HCT116 (cell line): ENCODE measurements around the gene SRGAP3. TPM values are rescaled to one million over a fixed set of nuclear protein-coding genes. Genes with fewer than 3 reads are reported as not detected.

Experiments used
- ATAC-seq: fragments of 200-7000 bp; cut with Tn5 transposase; 2 replicates; pipeline ENCODE4 v1.9.1; 2020; ENCODE audit warnings: mild to moderate bottlenecking, moderate library complexity
- BruUV-seq: library from RNA; stranded (reverse); fragments of 400-500 nt; replicated peaks from 2 replicates; lab custom pipeline; 2021; lab: Mats Ljungman, UMichigan
- CTCF ChIA-PET: fragments of 300-600 bp; sonication (Branson Sonifier 250); formaldehyde crosslinking; loops from one replicate; lab custom pipeline; 2021; ENCODE audit warnings: antibody characterized with exemption; lab: Charles Lee
- POLR2A ChIA-PET: fragments of 300-600, 350-600 bp; sonication (Branson Sonifier 250); formaldehyde crosslinking; loops from one replicate; lab custom pipeline; 2021; ENCODE audit warnings: antibody characterized with exemption; lab: Charles Lee
- RAD21 ChIA-PET, 2 experiments: fragments of 300-600 bp; sonication (Branson Sonifier 250); formaldehyde crosslinking; loops; one replicate each; lab custom pipeline; 2023; ENCODE audit warnings: low total read pairs in 2 of 2; ENCODE audit not compliant: uncharacterized antibody in 2 of 2, unreplicated experiment in 2 of 2, low non-redundant PET in 1 of 2; lab: Charles Lee
- DNase-seq: peaks from one replicate; pipeline ENCODE4 v3.0.0-alpha.2; 2010; ENCODE audit warnings: low read depth, low spot score
- H2AFZ ChIP-seq: fragments of 200-600 bp; shearing (Covaris generic), sonication (generic); 2 replicates; pipeline ENCODE4 v1.6.1; 2017; ENCODE audit warnings: low read depth, mixed run types, mixed read lengths, antibody characterized with exemption, low read length; ENCODE audit not compliant: poor library complexity, severe bottlenecking
- H3K27ac ChIP-seq: 2 replicates; pipeline ENCODE4 v1.5.1; 2012; ENCODE audit warnings: low read depth, low read length
- H3K27me3 ChIP-seq: fragments of 200-600 bp; sonication (generic); 2 replicates; pipeline ENCODE4 v1.6.1; 2016; ENCODE audit warnings: mixed run types, low read length, mixed read lengths; ENCODE audit not compliant: insufficient read depth
- H3K36me3 ChIP-seq, 2 experiments: fragments of 200-500 bp in 1 of 2; fragments of 200-600 bp in 1 of 2; sonication (Bioruptor generic) in 1 of 2; sonication (generic) in 1 of 2; 2 replicates each; pipeline versions ENCODE4 v1.5.1 to v1.6.1; 2014 to 2016; ENCODE audit warnings: low read length in 2 of 2, inconsistent platforms in 1 of 2, mixed read lengths in 1 of 2, mixed run types in 1 of 2; ENCODE audit not compliant: insufficient read depth in 2 of 2, control insufficient read depth in 1 of 2
- H3K4me1 ChIP-seq, 2 experiments: fragments of 200-600 bp in 1 of 2; sonication (generic) in 1 of 2; 2 replicates each; pipeline versions ENCODE4 v1.5.1 to v1.6.1; 2012 to 2017; ENCODE audit warnings: low read length in 2 of 2, inconsistent platforms in 1 of 2, mild to moderate bottlenecking in 1 of 2, mixed read lengths in 1 of 2, mixed run types in 1 of 2, moderate library complexity in 1 of 2; ENCODE audit not compliant: insufficient read depth in 2 of 2, control insufficient read depth in 1 of 2
- H3K4me2 ChIP-seq: fragments of 200-600 bp; sonication (generic); 2 replicates; pipeline ENCODE4 v1.6.1; 2017; ENCODE audit warnings: mixed run types, low read length, mixed read lengths
- H3K4me3 ChIP-seq, 2 experiments: fragments of 200-600 bp in 1 of 2; sonication (generic) in 1 of 2; replicated peaks in 1 of 2; 2 replicates each; pipeline ENCODE4 v1.5.1; 2011 to 2016; ENCODE audit warnings: low read length in 2 of 2, control low read depth in 1 of 2, low read depth in 1 of 2, mild to moderate bottlenecking in 1 of 2, mixed read lengths in 1 of 2, mixed run types in 1 of 2
- H3K79me2 ChIP-seq: fragments of 200-600 bp; sonication (generic); 2 replicates; pipeline ENCODE4 v1.6.1; 2017; ENCODE audit warnings: mild to moderate bottlenecking, mixed run types, low read length, moderate library complexity, mixed read lengths; ENCODE audit not compliant: insufficient read depth
- H3K9ac ChIP-seq: fragments of 200-600 bp; sonication (generic); 2 replicates; pipeline ENCODE4 v1.6.1; 2016; ENCODE audit warnings: low read length, mixed read lengths
- H3K9me2 ChIP-seq: fragments of 200-600 bp; sonication (generic), shearing (Covaris generic); 2 replicates; pipeline ENCODE4 v1.6.1; 2017; ENCODE audit warnings: mixed run types, mild to moderate bottlenecking, moderate library complexity; ENCODE audit not compliant: insufficient read depth
- H3K9me3 ChIP-seq, 2 experiments: fragments of 200-500 bp in 1 of 2; fragments of 200-600 bp in 1 of 2; sonication (Bioruptor generic) in 1 of 2; sonication (generic) in 1 of 2; 2 replicates each; pipeline ENCODE4 v1.6.1; 2014 to 2017; ENCODE audit warnings: low read length in 2 of 2, mixed read lengths in 2 of 2, inconsistent platforms in 1 of 2, low read depth in 1 of 2, mild to moderate bottlenecking in 1 of 2, mixed run types in 1 of 2, moderate library complexity in 1 of 2; ENCODE audit not compliant: control insufficient read depth in 1 of 2, insufficient read depth in 1 of 2
- H4K20me1 ChIP-seq: fragments of 200-600 bp; sonication (generic), shearing (Covaris generic); 2 replicates; pipeline ENCODE4 v1.6.1; 2017; ENCODE audit warnings: mixed run types, mild to moderate bottlenecking, moderate library complexity; ENCODE audit not compliant: insufficient read depth
- EGR1 ChIP-seq: IDR thresholded peaks from 2 replicates; pipeline ENCODE4 v1.6.1; 2012; ENCODE audit warnings: low read depth
- ELF1 ChIP-seq: IDR thresholded peaks from 2 replicates; pipeline ENCODE4 v1.6.1; 2012; ENCODE audit warnings: low read depth, borderline replicate concordance
- EZH2 ChIP-seq: fragments of 200-600 bp; sonication (generic); IDR thresholded peaks from 2 replicates; pipeline ENCODE4 v1.6.1; 2017; ENCODE audit warnings: antibody characterized with exemption, mixed run types
- EZH2phosphoT487 ChIP-seq: fragments of 200-600 bp; IDR thresholded peaks from 2 replicates; pipeline ENCODE4 v1.6.1; 2018; ENCODE audit warnings: antibody characterized with exemption, borderline replicate concordance
- FOSL1 ChIP-seq: IDR thresholded peaks from 2 replicates; pipeline ENCODE4 v1.6.1; 2012; ENCODE audit warnings: low read depth
- JUND ChIP-seq: IDR thresholded peaks from 2 replicates; pipeline ENCODE4 v1.6.1; 2012
- MAX ChIP-seq: IDR thresholded peaks from 2 replicates; pipeline ENCODE4 v1.6.1; 2012
- POLR2A ChIP-seq: IDR thresholded peaks from 2 replicates; pipeline ENCODE4 v1.7.0; 2011; ENCODE audit warnings: borderline replicate concordance; ENCODE audit not compliant: insufficient read depth, insufficient read length; ENCODE audit errors: extremely low read depth
- POLR2AphosphoS5 ChIP-seq: IDR thresholded peaks from 2 replicates; pipeline ENCODE4 v1.6.1; 2011; ENCODE audit warnings: mild to moderate bottlenecking, low read depth, low read length, moderate library complexity
- RAD21 ChIP-seq: IDR thresholded peaks from 2 replicates; pipeline ENCODE4 v1.6.1; 2012; ENCODE audit warnings: low read depth, mild to moderate bottlenecking
- REST ChIP-seq: IDR thresholded peaks from 2 replicates; pipeline ENCODE4 v1.6.1; 2012; ENCODE audit warnings: low read depth
- SIN3A ChIP-seq: IDR thresholded peaks from 2 replicates; pipeline ENCODE4 v1.6.1; 2012; ENCODE audit warnings: low read depth
- SP1 ChIP-seq: IDR thresholded peaks from 2 replicates; pipeline ENCODE4 v1.6.1; 2012; ENCODE audit warnings: low read depth
- SRF ChIP-seq: IDR thresholded peaks from 2 replicates; pipeline ENCODE4 v1.6.1; 2012; ENCODE audit warnings: low read depth
- TCF7L2 ChIP-seq: IDR thresholded peaks from 2 replicates; pipeline ENCODE4 v1.7.0; 2011; ENCODE audit warnings: borderline replicate concordance, inconsistent platforms; ENCODE audit not compliant: insufficient read depth, insufficient read length; ENCODE audit errors: extremely low read depth
- YY1 ChIP-seq: IDR thresholded peaks from 2 replicates; pipeline ENCODE4 v1.6.1; 2011; ENCODE audit warnings: low read length, low read depth, moderate library complexity, mild to moderate bottlenecking; ENCODE audit not compliant: insufficient replicate concordance; ENCODE audit errors: extremely low read depth
- ZBTB33 ChIP-seq: IDR thresholded peaks from 2 replicates; pipeline ENCODE4 v1.6.1; 2011; ENCODE audit warnings: mild to moderate bottlenecking, low read length, moderate library complexity; ENCODE audit not compliant: insufficient replicate concordance; ENCODE audit errors: extremely low read depth
- ZFX ChIP-seq: fragments of 450-650 bp; IDR thresholded peaks from 2 replicates; pipeline ENCODE4 v1.6.1; 2017
- ZNF274 ChIP-seq: fragments of 200-500 bp; sonication (Bioruptor generic); IDR thresholded peaks from 2 replicates; pipeline ENCODE4 v1.6.1; 2014; ENCODE audit warnings: mild to moderate bottlenecking, low read depth, low read length, inconsistent platforms
- intact Hi-C: fragments of 100-400 bp; cut with micrococcal nuclease; formaldehyde crosslinking; loops from 2 replicates; pipeline ENCODE4 v1.10.0; 2022
- total RNA-seq: library from RNA; stranded (reverse); gene quantifications from one replicate; pipeline ENCODE4 v1.2.1, GENCODE V29; 2021; ENCODE audit not compliant: unreplicated experiment

Gene SRGAP3
- total RNA-seq, 1 experiment from 2014 or later, result 8.3 TPM

GRCh38 chr3:9229325-9229724 lies 20.1 kb downstream of the SRGAP3 start:
- POLR2A ChIA-PET, result no interaction called here
- Histone ChIP-seq H3K9me2 (no peaks in the 10 kb centered on the region), H3K4me1 (no peaks in the 10 kb centered on the region), H3K27ac (no peak overlapping the region), H3K79me2 (no peaks in the 10 kb centered on the region), H3K36me3 (no peaks in the 10 kb centered on the region), H3K9me3 (no peaks in the 10 kb centered on the region), H4K20me1 (no peaks in the 10 kb centered on the region), H3K4me2 (no peak overlapping the region), H3K9ac (no peak overlapping the region), H3K27me3 (no peaks in the 10 kb centered on the region)
- no peak for DNase-seq
- ATAC-seq, result no peak
- no peak for TF ChIP-seq YY1
- TF ChIP-seq ZNF274, result no peak
- TF ChIP-seq SIN3A, result no peak
- no peak for TF ChIP-seq EZH2
- no peak for TF ChIP-seq FOSL1
- TF ChIP-seq MAX, result no peak
- no peak for TF ChIP-seq POLR2A
- TF ChIP-seq JUND, result no peak
- no peak for TF ChIP-seq TCF7L2
- TF ChIP-seq EGR1, result no peak
- no peak for TF ChIP-seq EZH2phosphoT487
- no peak for TF ChIP-seq ELF1
- TF ChIP-seq ZBTB33, result no peak
- no peak for TF ChIP-seq RAD21
- no peak for TF ChIP-seq SP1
- TF ChIP-seq POLR2AphosphoS5, result no peak
- TF ChIP-seq ZFX, result no peak
- no peak for TF ChIP-seq SRF
- TF ChIP-seq REST, result no peak
- TF ChIP-seq, all 23 proteins: peak for 0
- CTCF ChIA-PET, result no interaction called here
- intact Hi-C loops, result no loop called here
- Histone ChIP-seq H3K4me3 (no peak overlapping the region), H2AFZ (no peak overlapping the region)
- RAD21 ChIA-PET, result no interaction called here
- no TSS peak for BruUV-seq
